ENCODE results near the gene SASH1. TPM values are rescaled to one million over a fixed set of nuclear protein-coding genes. Genes with fewer than 3 reads are reported as not detected.
A peak's percentile ranks its signal among the peaks of the same experiment; 100 is the strongest.

SASH1 gene
- total RNA-seq, 1 experiment from 2014 or later, result 9.8 TPM

- Histone ChIP-seq H3K27ac (ENCODE audit: low read length) (no peak overlapping the region), H2AFZ (ENCODE audit: low read length) (no peak overlapping the region), H3K36me3 (ENCODE audit: low read depth, low read length) (no peaks in the 10 kb centered on the region), H3K9ac (ENCODE audit: low read length) (no peak overlapping the region), H3K27me3 (ENCODE audit: low read length) (no peaks in the 10 kb centered on the region), H3K79me2 (ENCODE audit: low read length) (no peaks in the 10 kb centered on the region), H3K9me3 (ENCODE audit: low read length) (no peaks in the 10 kb centered on the region), H3K9me2 (replicated peaks; ENCODE audit: low read length) (no peaks in the 10 kb centered on the region), H3K4me1 (ENCODE audit: insufficient read depth, low read length) (peaks cover 20% of the 10 kb centered on the region), H3K4me2 (ENCODE audit: low read length) (no peak overlapping the region), H3F3A (ENCODE audit: low read length, unreplicated experiment) (peaks cover 4% of the 10 kb centered on the region), H4K20me1 (ENCODE audit: low read length) (no peaks in the 10 kb centered on the region), H3K4me3 (ENCODE audit: low read length) (no peak overlapping the region)
- no peak for TF ChIP-seq EZH2 (IDR thresholded peaks at IDR 0.05; ENCODE audit: low read length, unreplicated experiment)
- TF ChIP-seq CTCF (conservative IDR thresholded peaks at IDR 0.05; ENCODE audit: low read depth, low read length), result no peak
- TF ChIP-seq EZH2phosphoT487 (IDR thresholded peaks at IDR 0.05; ENCODE audit: borderline replicate concordance, low read length), result no peak
- CTCF ChIA-PET, result interaction anchor here (0.6 kb wide), 1 partner anchor 39 kb away, joined by 3 read pairs; no protein-coding TSS in a partner anchor
- intact Hi-C loops (cut with micrococcal nuclease), result no loop called here
- DNase-seq (no peak), ATAC-seq (no peak)
- BruUV-seq (replicated peaks), result no TSS peak
- POLR2A ChIA-PET (ENCODE audit: unreplicated experiment), result no interaction called here
Measured at GRCh38 chr6:148521158-148521557, 178.5 kb downstream of the SASH1 start.

DNA sequence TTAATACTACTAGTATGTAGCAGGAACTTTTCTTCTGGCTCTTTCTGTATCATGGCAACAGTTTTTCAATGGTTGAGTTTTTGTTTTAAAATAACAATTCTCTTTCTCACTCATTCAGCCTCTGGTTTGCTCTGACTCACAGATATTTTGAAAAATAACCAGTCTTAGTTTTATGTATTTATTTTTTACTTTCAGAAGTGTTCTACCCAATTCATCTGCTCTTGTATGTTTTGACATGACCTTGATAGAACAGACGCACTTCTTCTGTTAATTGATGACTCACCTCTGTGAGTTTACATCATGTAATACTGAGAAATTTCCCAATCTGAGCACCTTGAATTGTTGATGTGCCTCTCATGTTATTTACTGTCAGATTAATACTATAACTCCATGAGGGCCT is 178.9 kb downstream of the SASH1 start:
- Histone ChIP-seq H3F3A (ENCODE audit: low read length, unreplicated experiment) (peaks cover 4% of the 10 kb centered on the region), H3K27me3 (ENCODE audit: low read length) (no peaks in the 10 kb centered on the region), H3K27ac (ENCODE audit: low read length) (no peak overlapping the region), H4K20me1 (ENCODE audit: low read length) (no peaks in the 10 kb centered on the region), H3K9me3 (ENCODE audit: low read length) (no peaks in the 10 kb centered on the region), H3K36me3 (ENCODE audit: low read depth, low read length) (no peaks in the 10 kb centered on the region), H3K9me2 (replicated peaks; ENCODE audit: low read length) (no peaks in the 10 kb centered on the region), H2AFZ (ENCODE audit: low read length) (no peak overlapping the region), H3K4me3 (ENCODE audit: low read length) (no peak overlapping the region), H3K4me1 (ENCODE audit: insufficient read depth, low read length) (peaks cover 20% of the 10 kb centered on the region), H3K79me2 (ENCODE audit: low read length) (no peaks in the 10 kb centered on the region), H3K9ac (ENCODE audit: low read length) (no peak overlapping the region), H3K4me2 (ENCODE audit: low read length) (no peak overlapping the region)
- intact Hi-C loops (cut with micrococcal nuclease), result no loop called here
- ATAC-seq, result no peak
- DNase-seq, result no peak
- BruUV-seq (replicated peaks), result no TSS peak
- POLR2A ChIA-PET (ENCODE audit: unreplicated experiment), result interaction anchor here (0.5 kb wide), 1 partner anchor 179 kb away, joined by 12 read pairs; the partner anchor contains the start of gene SASH1
- CTCF ChIA-PET, result no interaction called here
- TF ChIP-seq EZH2phosphoT487 (IDR thresholded peaks at IDR 0.05; ENCODE audit: borderline replicate concordance, low read length), result no peak
- TF ChIP-seq CTCF (conservative IDR thresholded peaks at IDR 0.05; ENCODE audit: low read depth, low read length), result no peak
- TF ChIP-seq EZH2 (IDR thresholded peaks at IDR 0.05; ENCODE audit: low read length, unreplicated experiment), result no peak

GRCh38 chr6:148523048-148523447 is 180.4 kb downstream of the SASH1 start:
- Histone ChIP-seq H3F3A (ENCODE audit: low read length, unreplicated experiment) (peaks cover 4% of the 10 kb centered on the region), H3K4me1 (ENCODE audit: insufficient read depth, low read length) (peaks cover 25% of the 10 kb centered on the region), H3K27ac (ENCODE audit: low read length) (peak overlapping the region; percentile 17; the same call in 1 of the 2 replicates), H2AFZ (ENCODE audit: low read length) (no peak overlapping the region), H3K79me2 (ENCODE audit: low read length) (no peaks in the 10 kb centered on the region), H3K9ac (ENCODE audit: low read length) (no peak overlapping the region), H4K20me1 (ENCODE audit: low read length) (no peaks in the 10 kb centered on the region), H3K4me3 (ENCODE audit: low read length) (no peak overlapping the region), H3K27me3 (ENCODE audit: low read length) (no peaks in the 10 kb centered on the region), H3K36me3 (ENCODE audit: low read depth, low read length) (no peaks in the 10 kb centered on the region), H3K9me3 (ENCODE audit: low read length) (no peaks in the 10 kb centered on the region), H3K9me2 (replicated peaks; ENCODE audit: low read length) (no peaks in the 10 kb centered on the region), H3K4me2 (ENCODE audit: low read length) (no peak overlapping the region)
- TF ChIP-seq EZH2phosphoT487 (IDR thresholded peaks at IDR 0.05; ENCODE audit: borderline replicate concordance, low read length) (no peak), EZH2 (IDR thresholded peaks at IDR 0.05; ENCODE audit: low read length, unreplicated experiment) (no peak), CTCF (conservative IDR thresholded peaks at IDR 0.05; ENCODE audit: low read depth, low read length) (no peak)
- DNase-seq (peak; percentile 28), ATAC-seq (0 out of 2 replicates have a peak, but pooled peaks have one; percentile 23)
- BruUV-seq (replicated peaks), result no TSS peak
- CTCF ChIA-PET, result no interaction called here
- intact Hi-C loops (cut with micrococcal nuclease), result no loop called here
- POLR2A ChIA-PET (ENCODE audit: unreplicated experiment), result no interaction called here

Data from PC-3 (cell line).